ENCODE measurements around the gene FBXO24.

GRCh38 chr7:100544967-100545359 is 41.2 kb upstream of the FBXO24 start:
- no peak for TF ChIP-seq CTCF (IDR thresholded peaks at IDR 0.05; ENCODE audit: poor library complexity)
- TF ChIP-seq EZH2phosphoT487 (IDR thresholded peaks at IDR 0.05; ENCODE audit: low read depth, severe bottlenecking, unreplicated experiment): no peak

All from hepatocyte (in vitro differentiated cells).